Activated naive CD4-positive, alpha-beta T cell treated with anti-CD3 and anti-CD28 coated beads, Interleukin-2, amount 50 U/mL, for 72 hours (primary cell): ENCODE results near the gene LTA. TPM values are rescaled to one million over a fixed set of nuclear protein-coding genes. Genes with fewer than 3 reads are reported as not detected.

Experiments used
- ATAC-seq, 2 donors: fragments of 150-1000 bp; cut with Tn5 transposase; 2 replicates each; pipeline ENCODE4 v1.10.0; 2021; ENCODE audit warnings: mild to moderate bottlenecking in 2 of 2, moderate library complexity in 2 of 2
- DNase-seq, 2 donors: peaks; one replicate each; pipeline ENCODE4 v3.0.0; 2021 to 2022; ENCODE audit warnings: low spot score in 2 of 2
- H3K27ac Mint-ChIP-seq, 2 donors: one replicate each; pipeline ENCODE4 v1.8.0; 2022; ENCODE audit warnings: mild to moderate bottlenecking in 2 of 2, mixed read lengths in 2 of 2
- H3K36me3 Mint-ChIP-seq, 2 donors: one replicate each; pipeline ENCODE4 v1.8.0; 2022; ENCODE audit warnings: mixed read lengths in 2 of 2
- H3K9me3 Mint-ChIP-seq, 2 donors: one replicate each; pipeline ENCODE4 v1.8.0; 2022; ENCODE audit warnings: mixed read lengths in 2 of 2
- total RNA-seq, 2 donors: library from RNA; stranded (reverse); gene quantifications; one replicate each; pipeline ENCODE4 v1.2.3, GENCODE V29; 2022

The LTA gene
- total RNA-seq, 2 donors from 2014 or later = 266 to 1,366 TPM

- ATAC-seq = no peak
- peaks cover 0 to 7% of the 10 kb centered on the region in 2 donors for H3K9me3 Mint-ChIP-seq
- H3K27ac Mint-ChIP-seq = peak overlapping the region; percentile 20 to 85
Measured at GRCh38 chr6:31557443-31558317, 14.4 kb upstream of the LTA start.

GRCh38 chr6:31558318-31558625 lies 13.8 kb upstream of the LTA start:
- Mint-ChIP-seq H3K9me3 (peaks cover 0 to 7% of the 10 kb centered on the region in 2 donors), H3K27ac (peak overlapping the region; percentile 20 to 85), H3K36me3 (peaks cover 9 to 20% of the 10 kb centered on the region in 2 donors)
- ATAC-seq (no peak), DNase-seq (no peak)

More at GRCh38 chr6:31557443-31558317, 14.4 kb upstream of the LTA start:
- H3K36me3 Mint-ChIP-seq = peaks cover 9 to 24% of the 10 kb centered on the region in 2 donors
- no peak for DNase-seq

- Mint-ChIP-seq H3K27ac (peak overlapping the region; percentile 85 to 90), H3K36me3 (peaks cover 13 to 22% of the 10 kb centered on the region in 2 donors), H3K9me3 (peaks cover 0 to 7% of the 10 kb centered on the region in 2 donors)
- DNase-seq (peak in 1 of 2 donors; percentile 82), ATAC-seq (peak; percentile 61 to 64)
Measured at GRCh38 chr6:31558631-31559500, 13.2 kb upstream of the LTA start.

GRCh38 chr6:31559606-31559957 lies 12.5 kb upstream of the LTA start:
- Mint-ChIP-seq H3K36me3 (peaks cover 16 to 25% of the 10 kb centered on the region in 2 donors), H3K9me3 (peaks cover 0 to 7% of the 10 kb centered on the region in 2 donors)

GRCh38 chr6:31559958-31560696 lies 12.0 kb upstream of the LTA start:
- Mint-ChIP-seq H3K27ac (peak overlapping the region; percentile 85 to 90), H3K36me3 (peaks cover 21 to 30% of the 10 kb centered on the region in 2 donors), H3K9me3 (peaks cover 0 to 7% of the 10 kb centered on the region in 2 donors)
- DNase-seq (peak in 1 of 2 donors; percentile 78), ATAC-seq (peak; percentile 62 to 69)

More at GRCh38 chr6:31559606-31559957, 12.5 kb upstream of the LTA start:
- DNase-seq (no peak), ATAC-seq (peak; percentile 4 to 41)
- peak overlapping the region; percentile 85 to 90 for H3K27ac Mint-ChIP-seq

- ATAC-seq = no peak
- Mint-ChIP-seq H3K27ac (peak overlapping the region; percentile 85 to 90), H3K9me3 (peaks cover 0 to 7% of the 10 kb centered on the region in 2 donors), H3K36me3 (peaks cover 22 to 31% of the 10 kb centered on the region in 2 donors)
- DNase-seq = no peak
Measured at GRCh38 chr6:31560697-31561058, 11.4 kb upstream of the LTA start.

DNA sequence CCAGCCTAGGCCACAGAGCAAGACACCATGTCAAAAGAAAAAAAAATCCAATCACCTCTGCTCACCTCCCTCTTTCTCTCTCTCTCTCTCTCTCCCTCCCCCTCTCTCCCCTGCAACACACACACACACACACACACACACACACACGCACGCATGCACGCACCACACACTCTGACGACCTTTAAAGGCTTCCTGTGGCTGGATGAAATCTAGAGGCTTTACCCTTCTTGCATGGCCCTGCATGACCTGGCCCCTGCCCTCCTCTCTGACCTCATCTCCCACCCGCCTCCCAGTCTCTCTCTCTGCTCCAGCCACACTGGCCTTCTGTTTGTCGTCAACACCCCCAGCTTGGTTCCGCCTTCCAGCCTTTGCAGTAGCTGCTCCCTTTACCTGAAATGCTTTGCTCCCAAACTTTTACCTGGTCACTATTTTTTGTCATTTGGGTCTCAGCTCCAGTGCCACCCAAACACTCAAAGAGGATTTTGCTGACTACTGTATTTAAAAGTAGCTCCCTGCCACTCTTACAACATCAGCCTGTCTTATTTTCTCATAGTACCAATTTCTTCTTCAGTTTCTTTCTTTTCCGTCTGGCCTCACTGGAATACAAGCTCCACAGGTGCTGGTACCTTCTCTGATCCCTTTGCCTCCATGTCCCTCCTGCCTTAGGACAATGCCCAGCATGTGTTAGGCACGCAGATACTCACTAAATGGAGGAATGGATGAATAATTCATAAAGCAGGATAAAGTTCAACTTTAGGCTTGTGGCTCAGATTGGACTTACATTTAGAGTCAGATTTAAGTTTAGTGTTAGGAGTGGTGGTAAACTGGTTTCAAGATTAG lies 4.3 kb upstream of the LTA start:
- H3K36me3 Mint-ChIP-seq = peaks cover 15 to 19% of the 10 kb centered on the region in 2 donors
- H3K27ac Mint-ChIP-seq = peak overlapping the region; percentile 56 to 88
- ATAC-seq (peak; percentile 38 to 41), DNase-seq (peak in 1 of 2 donors; percentile 70)
- no peaks in the 10 kb centered on the region for H3K9me3 Mint-ChIP-seq

DNA sequence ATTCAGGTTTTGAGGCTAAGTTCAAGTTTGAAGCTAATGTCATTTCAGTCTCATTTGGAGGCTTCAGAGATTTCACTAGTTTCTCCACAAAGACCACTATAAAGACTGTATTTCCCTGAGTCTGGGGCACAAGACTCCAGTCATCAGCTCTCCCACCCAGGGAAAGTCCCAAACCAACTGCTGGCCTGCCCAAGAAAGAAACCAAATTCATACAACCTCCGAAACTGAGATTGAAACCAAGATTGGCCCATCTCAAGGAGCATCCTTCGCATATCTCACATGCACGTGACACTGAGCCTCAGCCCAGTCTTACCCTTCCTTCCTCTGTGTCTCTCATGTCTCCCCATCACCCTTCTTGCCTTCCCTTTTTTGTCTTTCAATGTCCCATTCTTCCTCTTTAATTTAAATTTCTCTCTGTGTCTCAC lies 3.5 kb upstream of the LTA start:
- peak; percentile 68 to 74 for ATAC-seq
- peaks cover 23 to 27% of the 10 kb centered on the region in 2 donors for H3K36me3 Mint-ChIP-seq
- H3K27ac Mint-ChIP-seq = peak overlapping the region; percentile 56 to 88
- H3K9me3 Mint-ChIP-seq = no peaks in the 10 kb centered on the region
- peak; percentile 67 to 85 for DNase-seq

- DNase-seq (no peak), ATAC-seq (no peak)
- Mint-ChIP-seq H3K36me3 (peaks cover 16 to 26% of the 10 kb centered on the region in 2 donors), H3K9me3 (no peaks in the 10 kb centered on the region), H3K27ac (peak overlapping the region in 1 of 2 donors; percentile 3)
Measured at GRCh38 chr6:31569861-31570536, 2.1 kb upstream of the LTA start.

DNA sequence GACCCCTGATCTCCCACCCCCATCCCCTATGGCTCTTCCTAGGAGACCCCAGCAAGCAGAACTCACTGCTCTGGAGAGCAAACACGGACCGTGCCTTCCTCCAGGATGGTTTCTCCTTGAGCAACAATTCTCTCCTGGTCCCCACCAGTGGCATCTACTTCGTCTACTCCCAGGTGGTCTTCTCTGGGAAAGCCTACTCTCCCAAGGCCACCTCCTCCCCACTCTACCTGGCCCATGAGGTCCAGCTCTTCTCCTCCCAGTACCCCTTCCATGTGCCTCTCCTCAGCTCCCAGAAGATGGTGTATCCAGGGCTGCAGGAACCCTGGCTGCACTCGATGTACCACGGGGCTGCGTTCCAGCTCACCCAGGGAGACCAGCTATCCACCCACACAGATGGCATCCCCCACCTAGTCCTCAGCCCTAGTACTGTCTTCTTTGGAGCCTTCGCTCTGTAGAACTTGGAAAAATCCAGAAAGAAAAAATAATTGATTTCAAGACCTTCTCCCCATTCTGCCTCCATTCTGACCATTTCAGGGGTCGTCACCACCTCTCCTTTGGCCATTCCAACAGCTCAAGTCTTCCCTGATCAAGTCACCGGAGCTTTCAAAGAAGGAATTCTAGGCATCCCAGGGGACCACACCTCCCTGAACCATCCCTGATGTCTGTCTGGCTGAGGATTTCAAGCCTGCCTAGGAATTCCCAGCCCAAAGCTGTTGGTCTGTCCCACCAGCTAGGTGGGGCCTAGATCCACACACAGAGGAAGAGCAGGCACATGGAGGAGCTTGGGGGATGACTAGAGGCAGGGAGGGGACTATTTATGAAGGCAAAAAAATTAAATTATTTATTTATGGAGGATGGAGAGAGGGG lies 1.4 kb downstream of the LTA start:
- H3K9me3 Mint-ChIP-seq = no peaks in the 10 kb centered on the region
- ATAC-seq (no peak), DNase-seq (no peak)
- peaks cover 44 to 54% of the 10 kb centered on the region in 2 donors for H3K36me3 Mint-ChIP-seq
- peak overlapping the region; percentile 93 to 98 for H3K27ac Mint-ChIP-seq

DNA sequence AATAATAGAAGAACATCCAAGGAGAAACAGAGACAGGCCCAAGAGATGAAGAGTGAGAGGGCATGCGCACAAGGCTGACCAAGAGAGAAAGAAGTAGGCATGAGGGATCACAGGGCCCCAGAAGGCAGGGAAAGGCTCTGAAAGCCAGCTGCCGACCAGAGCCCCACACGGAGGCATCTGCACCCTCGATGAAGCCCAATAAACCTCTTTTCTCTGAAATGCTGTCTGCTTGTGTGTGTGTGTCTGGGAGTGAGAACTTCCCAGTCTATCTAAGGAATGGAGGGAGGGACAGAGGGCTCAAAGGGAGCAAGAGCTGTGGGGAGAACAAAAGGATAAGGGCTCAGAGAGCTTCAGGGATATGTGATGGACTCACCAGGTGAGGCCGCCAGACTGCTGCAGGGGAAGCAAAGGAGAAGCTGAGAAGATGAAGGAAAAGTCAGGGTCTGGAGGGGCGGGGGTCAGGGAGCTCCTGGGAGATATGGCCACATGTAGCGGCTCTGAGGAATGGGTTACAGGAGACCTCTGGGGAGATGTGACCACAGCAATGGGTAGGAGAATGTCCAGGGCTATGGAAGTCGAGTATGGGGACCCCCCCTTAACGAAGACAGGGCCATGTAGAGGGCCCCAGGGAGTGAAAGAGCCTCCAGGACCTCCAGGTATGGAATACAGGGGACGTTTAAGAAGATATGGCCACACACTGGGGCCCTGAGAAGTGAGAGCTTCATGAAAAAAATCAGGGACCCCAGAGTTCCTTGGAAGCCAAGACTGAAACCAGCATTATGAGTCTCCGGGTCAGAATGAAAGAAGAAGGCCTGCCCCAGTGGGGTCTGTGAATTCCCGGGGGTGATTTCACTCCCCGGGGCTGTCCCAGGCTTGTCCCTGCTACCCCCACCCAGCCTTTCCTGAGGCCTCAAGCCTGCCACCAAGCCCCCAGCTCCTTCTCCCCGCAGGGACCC lies 2.3 kb downstream of the LTA start:
- Mint-ChIP-seq H3K27ac (peak overlapping the region; percentile 93 to 98), H3K36me3 (peaks cover 48 to 63% of the 10 kb centered on the region in 2 donors), H3K9me3 (no peaks in the 10 kb centered on the region)
- peak in 1 of 2 donors; percentile 15 for ATAC-seq
- peak in 1 of 2 donors; percentile 78 for DNase-seq

GRCh38 chr6:31575335-31575901 lies 3.3 kb downstream of the LTA start, which contains the start of gene TNF:
TSS of gene TNF (plus strand) at chr6:31575565. CDS start at chr6:31575742, 177 bp downstream.
- DNase-seq = peak; percentile 83 to 89
- ATAC-seq = peak; percentile 26 to 30
- Mint-ChIP-seq H3K27ac (peak within 1 kb of the TSS; percentile 93 to 98), H3K36me3 (peaks cover 51 to 72% of the 10 kb centered on the region in 2 donors), H3K9me3 (no peaks in the 10 kb centered on the region)
